GM13976 (cell line): ENCODE measurements around the gene PEMT.

Source experiments
- DNase-seq: peaks from one replicate; pipeline ENCODE4 v3.0.0; 2012; ENCODE audit warnings: low spot score
- in situ Hi-C: fragments of 300-500 bp; cut with MboI; formaldehyde crosslinking; loops from one replicate; pipeline ENCODE4 v1.12.0; 2022; ENCODE audit warnings: low sequenced_read_pairs, mixed read lengths, inconsistent platforms; ENCODE audit not compliant: unreplicated experiment
- TF ChIP-seq, protein P1 (sequence below): IDR thresholded peaks from 2 replicates; pipeline ENCODE4 v1.5.1; 2012; ENCODE audit warnings: borderline replicate concordance, mild to moderate bottlenecking; ENCODE audit not compliant: insufficient read depth; ENCODE audit errors: extremely low read depth, missing control alignments, control extremely low read depth

The PEMT gene

DNA sequence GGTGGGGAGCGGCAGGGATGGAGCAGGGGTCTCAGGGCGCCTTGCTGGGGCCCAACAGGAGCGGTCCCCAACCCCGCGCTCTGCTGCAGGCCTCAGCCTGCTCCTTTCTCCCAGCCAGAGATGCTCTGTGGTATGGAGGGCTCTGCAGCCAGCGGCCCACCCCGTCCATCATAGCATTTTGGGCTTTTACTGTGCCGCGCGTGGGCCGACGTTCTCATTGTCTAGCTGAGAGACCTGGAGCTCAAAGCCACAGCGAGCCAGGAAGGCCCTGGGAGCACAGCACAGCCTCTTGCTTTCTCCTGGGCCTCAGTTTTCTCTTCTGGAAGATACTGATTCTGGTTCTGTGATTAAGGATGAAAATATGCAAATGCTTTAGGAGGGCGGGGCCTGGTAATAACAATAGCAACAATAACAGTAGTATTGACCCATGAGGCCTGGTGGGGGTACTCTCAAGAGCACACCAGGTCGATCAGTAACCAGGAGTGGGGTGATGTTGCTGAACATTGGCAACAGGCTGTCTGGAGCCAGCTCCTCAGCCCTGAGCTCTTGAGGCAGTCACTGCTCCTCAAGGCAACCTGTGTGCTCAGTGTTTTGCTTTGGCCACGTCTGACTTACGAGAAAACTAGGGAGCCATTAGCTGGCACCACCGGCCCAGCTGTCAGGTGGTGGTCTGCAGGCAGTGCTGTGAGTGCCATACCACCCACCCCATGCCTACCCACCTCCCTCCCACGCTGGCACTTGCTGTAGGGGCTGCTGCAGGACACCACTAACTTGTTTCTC is 94.3 kb downstream of the PEMT start:
- in situ Hi-C loops: no loop called here

DNA sequence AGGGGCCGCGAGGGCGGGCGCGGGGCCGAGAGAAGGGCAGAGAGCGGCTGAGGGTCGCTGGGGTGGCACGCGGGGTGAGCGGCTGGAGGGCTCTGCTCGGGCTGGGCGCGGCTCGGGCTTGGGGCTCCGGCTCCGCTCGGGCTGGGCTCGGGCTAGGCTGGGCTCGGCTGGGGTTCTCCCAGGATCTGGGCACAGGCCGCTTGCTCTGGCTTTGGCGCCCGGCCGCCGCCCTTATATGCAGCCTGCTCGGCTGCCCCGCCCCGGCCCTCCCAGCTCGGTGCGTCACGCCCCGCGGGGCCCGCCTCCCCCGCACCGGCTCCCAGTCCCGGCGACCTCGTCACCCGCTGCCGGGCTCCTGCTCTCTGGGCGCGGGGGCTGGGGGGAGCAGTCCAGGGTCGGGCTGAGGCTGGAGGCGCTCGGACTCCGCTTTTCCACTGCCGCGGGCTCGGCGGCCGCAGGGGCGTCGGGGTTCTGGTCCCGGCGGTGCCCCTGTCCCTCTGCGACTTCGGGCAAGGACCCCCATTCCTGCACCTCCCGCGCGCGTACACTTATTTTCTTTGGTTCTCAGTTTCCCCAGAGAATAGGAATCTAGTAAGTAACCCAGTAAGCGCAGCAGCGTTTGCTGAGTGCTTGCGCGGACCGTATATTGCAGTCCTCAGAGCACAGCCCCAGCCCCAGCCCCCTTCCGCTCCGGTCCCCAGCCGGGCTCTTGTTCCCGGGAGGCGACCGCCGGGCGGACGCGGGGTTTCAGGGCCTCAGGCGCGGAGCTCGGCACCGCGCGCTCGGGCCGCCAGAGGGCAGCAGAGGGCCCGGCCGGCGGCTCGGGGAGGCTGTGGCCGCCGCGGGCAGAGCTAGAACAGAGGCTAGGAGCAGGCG is 95.1 kb downstream of the PEMT start, which contains the start of gene RASD1:
TSS of gene RASD1 (minus strand) at position 207 of the 876 bp plus-strand sequence. CDS start 214 bp downstream, outside the sequence.
- TF ChIP-seq, protein P1, sequence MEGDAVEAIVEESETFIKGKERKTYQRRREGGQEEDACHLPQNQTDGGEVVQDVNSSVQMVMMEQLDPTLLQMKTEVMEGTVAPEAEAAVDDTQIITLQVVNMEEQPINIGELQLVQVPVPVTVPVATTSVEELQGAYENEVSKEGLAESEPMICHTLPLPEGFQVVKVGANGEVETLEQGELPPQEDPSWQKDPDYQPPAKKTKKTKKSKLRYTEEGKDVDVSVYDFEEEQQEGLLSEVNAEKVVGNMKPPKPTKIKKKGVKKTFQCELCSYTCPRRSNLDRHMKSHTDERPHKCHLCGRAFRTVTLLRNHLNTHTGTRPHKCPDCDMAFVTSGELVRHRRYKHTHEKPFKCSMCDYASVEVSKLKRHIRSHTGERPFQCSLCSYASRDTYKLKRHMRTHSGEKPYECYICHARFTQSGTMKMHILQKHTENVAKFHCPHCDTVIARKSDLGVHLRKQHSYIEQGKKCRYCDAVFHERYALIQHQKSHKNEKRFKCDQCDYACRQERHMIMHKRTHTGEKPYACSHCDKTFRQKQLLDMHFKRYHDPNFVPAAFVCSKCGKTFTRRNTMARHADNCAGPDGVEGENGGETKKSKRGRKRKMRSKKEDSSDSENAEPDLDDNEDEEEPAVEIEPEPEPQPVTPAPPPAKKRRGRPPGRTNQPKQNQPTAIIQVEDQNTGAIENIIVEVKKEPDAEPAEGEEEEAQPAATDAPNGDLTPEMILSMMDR: peak; percentile 99
- peak; percentile 97 for DNase-seq
- in situ Hi-C loops: no loop called here

More for the DNA sequence above, 94.3 kb downstream of the PEMT start:
- TF ChIP-seq, protein P1: no peak
- DNase-seq: no peak

DNA sequence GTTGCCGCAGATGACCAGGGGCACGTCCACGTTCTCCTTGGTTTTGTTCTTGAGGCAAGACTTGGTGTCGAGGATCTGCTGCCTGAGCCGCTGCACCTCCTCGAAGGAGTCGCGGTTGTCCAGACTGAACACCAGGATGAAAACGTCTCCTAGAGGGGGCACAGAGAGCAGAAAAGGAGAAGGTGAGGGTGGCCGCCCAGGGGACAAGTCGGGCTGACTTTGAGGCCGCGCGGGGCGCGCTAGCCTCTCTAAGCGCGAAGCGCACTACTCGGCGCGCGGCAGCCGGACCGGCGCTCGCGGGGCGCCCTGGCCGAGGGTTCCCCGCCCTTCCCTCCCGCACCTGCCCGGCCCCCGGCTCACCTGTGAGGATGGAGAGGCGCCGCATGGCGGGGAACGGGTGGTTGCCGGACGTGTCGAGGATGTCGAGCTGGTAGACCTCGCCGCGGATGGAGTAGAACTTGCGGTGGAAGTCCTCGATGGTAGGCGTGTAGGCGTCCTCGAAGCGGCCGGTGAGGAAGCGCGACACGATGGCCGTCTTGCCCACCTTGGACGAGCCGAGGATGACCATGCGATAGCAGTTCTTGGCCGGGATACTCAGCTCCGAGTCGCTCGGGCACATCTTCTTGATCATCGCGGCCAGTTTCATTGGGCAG is 95.8 kb downstream of the PEMT start:
- TF ChIP-seq, protein P1: no peak
- in situ Hi-C loops: no loop called here

DNA sequence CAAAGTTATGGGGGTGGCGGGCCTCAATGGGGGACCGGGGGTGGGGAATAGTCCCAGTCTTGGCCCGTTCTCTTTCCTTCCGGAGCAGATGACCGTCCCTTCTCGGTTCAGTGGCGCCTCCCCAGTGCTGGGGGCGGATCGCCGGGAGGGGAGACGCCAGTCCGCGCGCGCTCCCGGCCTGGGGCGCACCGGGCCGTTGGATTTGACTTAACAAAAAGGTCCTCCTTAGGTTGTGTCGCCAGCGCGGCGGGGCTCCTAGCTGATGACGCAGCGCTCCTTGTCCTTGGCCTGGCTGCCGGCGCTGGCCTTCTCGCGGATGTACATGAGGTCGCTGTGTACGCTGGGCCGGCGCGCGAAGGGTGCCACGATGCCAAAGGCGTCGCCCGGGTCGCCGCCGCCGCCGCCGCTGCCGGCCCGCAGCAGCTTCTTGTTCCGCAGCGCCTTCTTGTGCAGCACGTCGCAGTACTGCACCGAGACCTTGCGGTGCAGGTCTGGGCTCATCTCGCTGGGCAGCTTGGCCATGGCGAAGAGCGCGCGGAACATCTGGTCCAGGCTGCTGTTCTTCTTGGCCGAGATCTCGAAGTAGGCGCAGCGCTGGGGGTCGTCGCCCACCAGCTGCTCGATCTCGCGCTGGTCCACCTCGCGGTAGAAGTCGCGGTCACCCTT is 96.5 kb downstream of the PEMT start:
- in situ Hi-C loops: no loop called here

More for the DNA sequence above, 95.8 kb downstream of the PEMT start:
- DNase-seq: no peak

DNA sequence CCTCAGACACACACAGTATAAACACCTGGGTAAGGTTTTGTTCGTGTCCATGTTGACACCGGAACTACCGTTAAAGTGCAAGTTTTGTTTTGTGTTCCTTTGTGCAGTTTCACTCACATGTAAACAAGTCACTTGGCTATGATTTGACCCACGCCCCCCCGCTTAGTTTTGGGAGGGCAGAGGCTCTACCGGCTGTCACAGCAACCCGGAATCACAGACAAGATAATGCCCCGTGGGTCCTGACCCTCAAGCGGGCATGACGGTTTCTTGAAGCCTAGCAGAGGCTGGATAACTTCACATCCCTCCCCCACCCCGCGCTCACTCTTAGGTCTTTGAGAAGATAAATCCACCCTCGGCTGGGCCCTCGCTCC is 97.0 kb downstream of the PEMT start:
- in situ Hi-C loops: no loop called here

More for the DNA sequence above, 96.5 kb downstream of the PEMT start:
- DNase-seq: no peak
- TF ChIP-seq, protein P1: no peak

More for the DNA sequence above, 97.0 kb downstream of the PEMT start:
- TF ChIP-seq, protein P1: no peak
- DNase-seq: no peak
